Smooth muscle cell (in vitro differentiated cells): ENCODE data around the gene FSIP1. TPM values are rescaled to one million over a fixed set of nuclear protein-coding genes. Genes with fewer than 3 reads are reported as not detected.
A peak's percentile ranks its signal among the peaks of the same experiment; 100 is the strongest.

Source experiments
- DNase-seq: peaks from one replicate; lab custom pipeline; 2025; ENCODE audit not compliant: unreplicated experiment; lab: John Stamatoyannopoulos, UW
- H2AFZ ChIP-seq: fragments of 200-600 bp; sonication (generic); 2 replicates; pipeline ENCODE4 v1.6.0; 2016; ENCODE audit warnings: antibody characterized with exemption, low read depth, mild to moderate bottlenecking
- H3F3A ChIP-seq: fragments of 200-600 bp; sonication (generic); 2 replicates; pipeline ENCODE4 v1.6.0; 2017; ENCODE audit warnings: antibody characterized with exemption, low read depth
- H3K27ac ChIP-seq: fragments of 200-600 bp; sonication (generic); 2 replicates; pipeline ENCODE4 v1.5.1; 2016; ENCODE audit warnings: low read depth, mild to moderate bottlenecking
- H3K27me3 ChIP-seq: fragments of 200-600 bp; sonication (generic); 2 replicates; pipeline ENCODE4 v1.6.1; 2016; ENCODE audit warnings: low read depth, mild to moderate bottlenecking
- H3K36me3 ChIP-seq: fragments of 200-600 bp; sonication (generic); 2 replicates; pipeline ENCODE4 v1.5.1; 2016; ENCODE audit warnings: low read depth
- H3K4me1 ChIP-seq: fragments of 200-600 bp; sonication (generic); 2 replicates; pipeline ENCODE4 v1.5.1; 2016; ENCODE audit warnings: low read depth
- H3K4me2 ChIP-seq: fragments of 200-600 bp; sonication (generic); 2 replicates; pipeline ENCODE4 v1.6.0; 2016; ENCODE audit warnings: mild to moderate bottlenecking
- H3K4me3 ChIP-seq: fragments of 200-600 bp; sonication (generic); 2 replicates; pipeline ENCODE4 v1.5.1; 2016; ENCODE audit warnings: mild to moderate bottlenecking
- H3K79me2 ChIP-seq: fragments of 200-600 bp; sonication (generic); 2 replicates; pipeline ENCODE4 v1.6.0; 2016; ENCODE audit warnings: low read depth, mild to moderate bottlenecking
- H3K9ac ChIP-seq: fragments of 200-600 bp; sonication (generic); 2 replicates; pipeline ENCODE4 v1.6.0; 2016; ENCODE audit warnings: low read depth
- H3K9me3 ChIP-seq: fragments of 200-600 bp; sonication (generic); replicated peaks from 2 replicates; pipeline ENCODE4 v1.5.1; 2016; ENCODE audit warnings: low read depth
- H4K20me1 ChIP-seq: fragments of 200-600 bp; sonication (generic); 2 replicates; pipeline ENCODE4 v1.6.0; 2016; ENCODE audit warnings: low read depth
- CTCF ChIP-seq: fragments of 200-600 bp; sonication (generic); IDR thresholded peaks from 2 replicates; pipeline ENCODE4 v1.5.1; 2017; ENCODE audit warnings: borderline replicate concordance, mild to moderate bottlenecking, antibody characterized with exemption; ENCODE audit not compliant: insufficient read depth, poor library complexity, severe bottlenecking
- WGBS: methylation state at CpG from one replicate; pipeline ENCODE4 v1.1.7; 2016; ENCODE audit warnings: low lambda C conversion rate; 5-methylcytosine and 5-hydroxymethylcytosine counted together
- polyA plus RNA-seq: library from polyadenylated mRNA; unstranded; fragments of >200 nt; fragmentation: Nextera tagmentation; extraction: Ambion mirVana; gene quantifications from 2 replicates; pipeline ENCODE4 v1.2.1, GENCODE V29; 2016
- total RNA-seq: library from RNA; depleted of rRNA; stranded (reverse); fragments of >200 nt; gene quantifications from 2 replicates; pipeline ENCODE4 v1.2.3, GENCODE V29; 2014

The FSIP1 gene
- total and polyA plus RNA-seq, 2 experiments from 2014 or later: 0.13 to 0.43 TPM

GRCh38 chr15:39642011-39642640 is 140.5 kb downstream of the FSIP1 start:
- peaks cover 8% of the 10 kb centered on the region for H3K4me1 ChIP-seq
- no peaks in the 10 kb centered on the region for H3F3A ChIP-seq
- DNase-seq: no peak
- no peaks in the 10 kb centered on the region for H3K79me2 ChIP-seq
- H4K20me1 ChIP-seq: no peaks in the 10 kb centered on the region
- no peaks in the 10 kb centered on the region for H3K36me3 ChIP-seq
- no peaks in the 10 kb centered on the region for H3K27me3 ChIP-seq
- WGBS: 58% methylated on average over 5 of the region's 5 CpGs
- no peaks in the 10 kb centered on the region for H3K9me3 ChIP-seq
- H3K4me3 ChIP-seq: no peak overlapping the region
- no peak for TF ChIP-seq CTCF
- peak overlapping the region; percentile 84 for H3K27ac ChIP-seq
- H2AFZ ChIP-seq: no peak overlapping the region
- H3K4me2 ChIP-seq: peak overlapping the region; percentile 29
- no peak overlapping the region for H3K9ac ChIP-seq

GRCh38 chr15:39641191-39641889 is 141.3 kb downstream of the FSIP1 start:
- H4K20me1 ChIP-seq: no peaks in the 10 kb centered on the region
- no peak overlapping the region for H3K4me3 ChIP-seq
- H3K79me2 ChIP-seq: no peaks in the 10 kb centered on the region
- no peaks in the 10 kb centered on the region for H3K36me3 ChIP-seq
- no peak for TF ChIP-seq CTCF
- peaks cover 8% of the 10 kb centered on the region for H3K4me1 ChIP-seq
- peak overlapping the region; percentile 84 for H3K27ac ChIP-seq
- peak overlapping the region; percentile 29 for H3K4me2 ChIP-seq
- no peak overlapping the region for H2AFZ ChIP-seq
- H3F3A ChIP-seq: no peaks in the 10 kb centered on the region
- no peaks in the 10 kb centered on the region for H3K9me3 ChIP-seq
- WGBS: 79% methylated on average over 11 of the region's 11 CpGs
- no peaks in the 10 kb centered on the region for H3K27me3 ChIP-seq
- DNase-seq: no peak
- no peak overlapping the region for H3K9ac ChIP-seq

GRCh38 chr15:39640665-39641064 is 142.0 kb downstream of the FSIP1 start:
- Histone ChIP-seq H3K4me1 (peaks cover 8% of the 10 kb centered on the region), H3F3A (no peaks in the 10 kb centered on the region), H2AFZ (no peak overlapping the region), H3K4me3 (no peak overlapping the region), H3K79me2 (no peaks in the 10 kb centered on the region), H4K20me1 (no peaks in the 10 kb centered on the region), H3K36me3 (no peaks in the 10 kb centered on the region), H3K27ac (peak overlapping the region; percentile 84), H3K9ac (no peak overlapping the region), H3K9me3 (no peaks in the 10 kb centered on the region), H3K4me2 (no peak overlapping the region), H3K27me3 (no peaks in the 10 kb centered on the region)
- WGBS: 89% methylated on average over 3 of the region's 3 CpGs
- no peak for TF ChIP-seq CTCF
- no peak for DNase-seq

GRCh38 chr15:39639037-39639436 is 143.6 kb downstream of the FSIP1 start:
- H3K79me2 ChIP-seq: no peaks in the 10 kb centered on the region
- no peak overlapping the region for H2AFZ ChIP-seq
- H3K4me1 ChIP-seq: peaks cover 8% of the 10 kb centered on the region
- DNase-seq: no peak
- no peaks in the 10 kb centered on the region for H3K9me3 ChIP-seq
- no peak overlapping the region for H3K9ac ChIP-seq
- 96% methylated on average over 1 of the region's 1 CpG for WGBS
- no peaks in the 10 kb centered on the region for H3K27me3 ChIP-seq
- H3K36me3 ChIP-seq: no peaks in the 10 kb centered on the region
- no peak overlapping the region for H3K27ac ChIP-seq
- no peak overlapping the region for H3K4me3 ChIP-seq
- H3F3A ChIP-seq: no peaks in the 10 kb centered on the region
- no peaks in the 10 kb centered on the region for H4K20me1 ChIP-seq
- TF ChIP-seq CTCF: no peak
- no peak overlapping the region for H3K4me2 ChIP-seq
